GM21737 (cell line): ENCODE measurements around the gene ADGRD1.
"Not testable (repeated sequence)": the region's sequence is repeated elsewhere in the genome, so short reads cannot be mapped to it uniquely, and the experiment has no call there.

ENCODE experiments used
- ATAC-seq: cut with Tn5 transposase; IDR thresholded peaks from one replicate; pipeline ENCODE4 v1.9.1; 2021; ENCODE audit warnings: mild to moderate bottlenecking, moderate library complexity; ENCODE audit not compliant: unreplicated experiment

ADGRD1 gene

DNA sequence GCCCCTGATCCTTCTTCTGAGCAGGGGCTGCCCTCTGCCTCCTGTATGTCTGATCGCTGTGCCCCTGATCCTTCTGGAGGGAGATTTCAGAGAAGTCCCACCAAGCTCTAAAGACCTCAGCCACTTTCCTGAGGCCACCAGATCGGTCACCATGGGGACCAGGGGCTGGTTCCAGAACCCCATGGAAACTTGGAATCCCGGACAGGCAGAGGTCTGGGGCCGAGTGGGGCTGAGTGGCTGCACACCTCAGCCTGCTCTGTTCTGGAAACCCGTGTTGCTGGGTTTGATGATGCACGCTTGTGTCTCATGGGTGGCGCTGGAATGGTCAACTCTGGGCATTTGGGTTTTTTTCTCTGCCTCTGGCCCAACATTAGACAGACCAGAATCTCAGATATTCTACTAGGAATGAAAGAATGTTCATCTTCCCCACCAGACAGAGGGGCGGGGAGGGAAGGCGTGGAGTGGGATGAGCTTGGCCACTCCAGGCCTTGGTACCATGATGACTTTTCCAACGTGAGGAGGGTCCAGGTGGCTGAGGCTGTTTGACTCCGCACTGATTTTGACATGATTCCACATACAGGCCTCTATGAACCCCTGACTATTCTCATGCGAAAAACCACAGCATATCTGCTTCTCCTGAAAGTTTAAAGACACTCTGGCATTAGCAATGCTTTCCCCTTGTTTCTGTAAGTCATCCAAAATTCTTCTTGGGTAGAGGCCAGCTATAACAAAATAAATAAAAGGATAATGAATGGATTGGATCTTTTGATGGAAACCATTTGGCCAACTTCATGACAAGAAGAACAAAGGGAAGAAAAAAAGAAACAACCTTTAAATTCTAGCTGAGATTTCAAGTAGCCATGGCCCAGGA, 114.5 kb downstream of the ADGRD1 start:
- no peak for ATAC-seq

DNA sequence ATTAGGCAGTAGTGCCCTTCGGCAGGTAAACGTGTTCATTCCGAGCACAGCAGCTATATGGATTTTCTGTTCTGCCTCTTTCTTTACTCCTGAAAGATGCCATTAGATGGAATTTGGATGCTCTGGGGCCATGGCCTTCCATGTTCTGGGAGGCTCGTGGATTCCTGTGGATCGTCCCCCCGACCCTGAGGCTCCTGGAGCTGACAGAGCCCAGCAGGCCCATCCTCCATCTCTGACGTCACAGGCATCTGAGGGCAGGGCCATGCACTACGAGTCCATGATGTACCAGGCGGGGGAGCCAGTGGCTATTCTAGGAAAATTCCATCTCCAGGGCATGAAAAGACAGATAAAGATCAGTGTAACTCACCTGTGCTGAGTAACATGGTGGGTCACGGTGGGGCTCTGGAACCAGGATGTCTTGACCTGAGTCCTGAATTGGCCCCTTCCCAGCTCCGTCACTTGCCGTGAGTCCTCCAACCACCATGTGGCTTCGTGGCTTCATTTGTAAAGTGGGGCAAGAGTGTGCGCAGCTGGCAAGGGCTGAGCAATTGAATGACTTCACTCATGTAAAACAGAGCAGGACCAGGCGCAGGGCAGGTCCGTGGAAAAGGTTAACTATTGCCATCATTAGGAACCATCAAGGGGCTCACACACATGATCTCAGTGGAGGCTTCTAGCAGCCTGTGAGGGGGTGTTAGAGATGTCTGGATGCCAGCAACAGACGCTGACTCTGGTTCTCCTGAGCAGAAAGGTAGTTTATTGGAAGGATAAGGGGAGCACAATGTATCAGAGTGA, 115.4 kb downstream of the ADGRD1 start:
- not testable (repeated sequence) for ATAC-seq

- ATAC-seq, result not testable (repeated sequence)
These were observed 116.4 kb downstream of the ADGRD1 start for GRCh38 chr12:131070136-131070535.

DNA sequence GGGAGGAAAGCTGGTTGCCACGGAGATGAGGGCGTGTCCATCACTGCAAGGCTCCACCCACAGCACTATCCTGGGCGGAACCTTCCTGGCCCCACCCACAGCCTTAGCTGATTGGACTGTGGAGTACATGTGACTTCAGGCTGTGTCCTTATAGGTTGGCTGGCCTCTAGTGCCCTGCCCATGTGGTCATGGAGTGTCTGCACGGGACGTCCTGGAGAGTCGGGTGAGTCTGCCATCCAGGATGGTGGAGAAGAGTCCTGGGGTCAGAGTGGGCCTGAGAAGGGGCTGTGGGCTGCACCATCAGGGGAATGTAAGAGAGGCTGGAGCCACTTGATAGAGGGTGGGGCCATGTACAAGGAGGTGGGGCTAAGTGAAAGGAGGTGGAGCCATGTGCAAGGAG, 117.0 kb downstream of the ADGRD1 start:
- ATAC-seq, result not testable (repeated sequence)

- ATAC-seq, result not testable (repeated sequence)
These were observed 117.6 kb downstream of the ADGRD1 start for GRCh38 chr12:131071234-131071820.

DNA sequence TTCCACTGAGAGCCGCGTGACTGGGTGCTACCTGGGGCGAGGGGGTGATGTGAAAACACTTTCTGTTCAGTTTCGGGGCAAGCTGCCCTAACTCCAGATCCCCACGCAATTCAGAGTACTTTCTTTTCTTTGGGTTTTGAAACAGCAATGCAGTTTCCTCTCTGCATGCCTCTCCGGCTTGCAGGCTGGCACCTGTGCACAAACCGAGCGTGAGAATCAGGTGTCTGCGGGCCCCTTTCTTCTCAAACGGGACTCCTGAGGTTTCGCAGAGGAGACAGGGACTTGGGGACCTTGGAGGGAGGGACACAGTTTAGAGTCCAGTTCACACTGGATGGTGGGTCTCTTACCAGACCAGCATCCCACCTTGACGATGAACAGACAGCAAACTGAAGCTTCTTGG, 118.2 kb downstream of the ADGRD1 start:
- ATAC-seq, result not testable (repeated sequence)

DNA sequence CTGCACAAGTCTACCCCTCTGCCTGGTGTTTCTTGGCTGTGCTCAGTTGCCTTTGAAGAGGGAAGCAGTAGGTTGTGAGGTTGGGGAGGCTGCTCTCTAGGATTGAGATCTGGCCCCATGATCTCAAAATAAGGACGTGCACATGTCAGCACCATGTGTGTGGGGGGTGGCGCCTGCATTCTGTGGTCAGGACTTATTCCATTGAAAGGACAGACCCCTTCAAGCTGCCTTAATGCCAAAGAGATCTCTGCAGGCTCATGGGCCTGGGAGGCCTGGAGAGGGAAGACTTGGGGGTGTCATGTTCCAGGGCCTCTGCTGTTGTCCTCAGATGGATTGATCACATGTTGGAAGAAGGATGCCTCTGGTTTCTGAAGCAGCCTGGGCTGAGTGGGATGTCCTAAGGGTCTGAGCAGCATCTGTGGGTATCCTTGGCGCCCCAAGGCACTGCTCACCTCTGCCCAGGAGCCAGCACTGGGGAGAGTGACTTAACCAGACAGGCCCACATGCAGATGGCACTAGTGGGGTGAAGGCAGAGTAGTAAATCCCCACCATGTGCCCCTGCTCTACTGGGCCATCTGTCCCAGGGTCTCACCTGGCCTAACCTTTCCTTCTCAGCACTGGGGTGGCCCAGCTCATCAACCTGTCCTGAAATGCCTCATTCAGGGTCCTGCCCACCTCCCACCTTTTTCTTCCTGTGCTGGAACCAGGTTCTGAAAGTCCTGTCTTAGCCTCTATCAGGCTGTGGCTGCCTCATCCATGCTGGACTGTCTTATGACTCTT, 118.9 kb downstream of the ADGRD1 start:
- ATAC-seq, result no peak

DNA sequence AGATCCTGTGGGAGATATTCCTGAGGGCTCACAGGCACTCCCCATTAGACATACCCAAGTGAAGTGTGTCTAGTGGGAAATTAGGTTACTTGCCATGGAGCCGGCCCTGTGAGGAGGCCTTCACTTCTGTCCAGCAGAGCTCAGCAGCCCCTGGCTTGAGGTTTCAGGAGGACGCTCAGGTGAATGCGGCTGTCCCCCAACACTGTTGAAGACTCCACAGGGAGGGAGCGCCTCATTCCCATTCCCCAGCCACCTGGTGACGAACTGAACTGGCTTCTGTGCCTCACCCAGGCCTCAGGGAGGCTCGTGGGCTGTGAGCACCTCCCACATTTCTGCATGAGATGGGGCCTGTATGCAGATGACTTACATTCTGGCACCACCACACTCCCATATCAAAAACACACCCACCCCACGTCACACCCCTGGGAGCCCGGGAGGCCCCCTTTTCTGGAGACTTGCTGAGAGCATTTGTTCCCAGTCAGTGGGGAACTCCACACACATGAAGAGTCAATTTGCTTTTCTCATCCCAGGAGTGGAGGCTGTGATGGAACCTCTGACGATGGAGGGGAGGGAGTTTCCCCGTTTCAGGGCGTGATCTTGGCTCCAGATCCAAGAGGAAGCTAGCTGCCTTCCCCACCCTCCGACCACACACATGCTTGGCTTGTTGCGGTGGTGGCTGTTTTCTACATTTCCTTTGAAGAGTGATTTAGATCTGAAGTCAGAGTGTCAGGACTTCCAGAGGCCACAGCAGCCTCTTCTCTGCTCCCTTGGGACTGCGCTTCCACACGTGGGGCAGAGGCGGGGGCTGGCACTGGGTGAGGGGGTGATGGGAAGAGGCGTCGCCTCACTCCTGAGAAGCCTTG, 120.7 kb downstream of the ADGRD1 start:
- no peak for ATAC-seq

- no peak for ATAC-seq
These were observed 121.5 kb downstream of the ADGRD1 start for GRCh38 chr12:131075194-131075593.

GRCh38 chr12:131075611-131076010, 121.9 kb downstream of the ADGRD1 start:
- ATAC-seq, result no peak

GRCh38 chr12:131076296-131076695, 122.6 kb downstream of the ADGRD1 start:
- ATAC-seq, result no peak

GRCh38 chr12:131076791-131077747, 123.4 kb downstream of the ADGRD1 start:
- ATAC-seq, result no peak

- no peak for ATAC-seq
These were observed 124.3 kb downstream of the ADGRD1 start for GRCh38 chr12:131077931-131078391.

- ATAC-seq, result no peak
These were observed 128.8 kb downstream of the ADGRD1 start for GRCh38 chr12:131082290-131083194.

DNA sequence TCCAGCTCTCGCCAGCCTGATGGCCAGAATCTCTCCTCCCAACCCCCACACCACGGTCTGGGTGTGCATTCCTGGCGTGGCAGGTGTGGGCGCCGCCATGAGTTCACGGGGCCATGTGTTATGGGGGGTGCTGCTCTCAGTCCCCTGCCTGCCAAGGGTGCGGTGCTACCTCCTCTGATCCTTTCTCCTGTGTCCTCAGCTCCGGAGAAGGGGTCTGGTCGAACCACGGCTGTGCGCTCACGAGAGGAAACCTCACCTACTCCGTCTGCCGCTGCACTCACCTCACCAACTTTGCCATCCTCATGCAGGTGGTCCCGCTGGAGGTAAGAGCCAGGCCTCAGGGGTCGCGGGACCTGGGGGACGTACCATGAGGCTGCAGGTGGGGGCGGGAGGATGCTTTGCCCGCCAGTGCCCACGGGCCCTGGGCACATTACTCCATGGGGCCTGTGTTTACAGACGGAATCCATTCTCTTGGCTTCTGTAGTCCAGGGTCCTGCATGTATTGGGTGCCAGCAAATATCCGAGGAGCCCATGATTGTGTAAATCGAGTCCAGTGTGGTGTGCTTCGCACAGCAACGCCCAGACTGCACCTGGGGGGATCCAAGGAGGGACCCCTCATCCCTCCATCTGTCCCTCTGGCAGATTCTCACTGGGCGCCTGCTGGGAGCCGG, 130.8 kb downstream of the ADGRD1 start:
- ATAC-seq, result no peak

DNA sequence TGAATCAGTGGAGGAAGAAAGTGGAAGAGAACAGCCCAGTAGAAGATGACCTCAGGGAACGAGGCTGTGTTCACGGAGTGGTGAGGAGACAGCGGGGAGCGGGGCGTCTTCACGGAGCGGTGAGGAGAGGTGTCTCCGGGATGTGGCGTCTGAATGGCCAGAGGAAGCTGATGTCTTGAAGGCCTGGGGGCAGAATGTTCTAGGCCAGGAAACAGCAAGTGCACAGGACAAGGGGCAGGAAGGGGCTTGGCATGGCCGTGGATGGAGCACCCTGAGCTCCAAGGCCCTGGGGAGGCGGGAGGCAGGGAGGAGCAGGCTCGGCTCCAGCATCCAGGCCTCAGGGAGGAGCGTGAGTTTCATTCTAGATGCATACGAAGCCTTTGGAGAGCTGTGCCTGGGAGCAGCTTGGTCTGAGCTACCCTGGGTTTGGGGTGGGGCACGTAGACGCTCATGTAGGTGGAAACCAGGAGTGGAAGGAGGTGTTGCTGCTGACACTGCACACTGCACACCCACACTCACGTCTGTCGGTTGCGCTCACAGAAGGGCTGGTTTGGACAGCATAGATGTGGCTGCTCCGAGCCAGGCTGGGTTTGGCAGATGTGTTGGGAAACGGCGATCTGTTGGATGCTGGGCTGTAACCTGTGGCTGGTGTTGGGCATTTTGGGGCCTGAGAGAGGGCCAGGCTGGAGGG, 131.6 kb downstream of the ADGRD1 start:
- no peak for ATAC-seq
